ENCODE results near the gene TMA16.

The TMA16 gene

GRCh38 chr4:163542275-163542674, 47.8 kb downstream of the TMA16 start:
- Histone ChIP-seq H3K4me3 (ENCODE audit: low read depth, low read length) (no peak overlapping the region), H3K36me3 (ENCODE audit: control insufficient read depth, insufficient read depth, low read length) (no peaks in the 10 kb centered on the region), H3K9ac (ENCODE audit: low read length) (no peak overlapping the region), H3K27me3 (ENCODE audit: control insufficient read depth, insufficient read depth, low read length) (no peaks in the 10 kb centered on the region), H3K27ac (ENCODE audit: low read depth, low read length) (no peak overlapping the region), H3K4me1 (ENCODE audit: control insufficient read depth, insufficient read depth, low read length) (0 out of 2 replicates have a peak, but pooled peaks cover 3% of the 10 kb centered on the region), H3K9me3 (ENCODE audit: control insufficient read depth, insufficient read depth, low read depth, low read length) (no peaks in the 10 kb centered on the region)

- Histone ChIP-seq H3K9me3 (ENCODE audit: control insufficient read depth, insufficient read depth, low read depth, low read length) (no peaks in the 10 kb centered on the region), H3K36me3 (ENCODE audit: control insufficient read depth, insufficient read depth, low read length) (no peaks in the 10 kb centered on the region), H3K27ac (ENCODE audit: low read depth, low read length) (no peak overlapping the region), H3K4me3 (ENCODE audit: low read depth, low read length) (0 out of 2 replicates have a peak overlapping the region, but pooled peaks have one; percentile 27), H3K4me1 (ENCODE audit: control insufficient read depth, insufficient read depth, low read length) (0 out of 2 replicates have a peak, but pooled peaks cover 3% of the 10 kb centered on the region), H3K9ac (ENCODE audit: low read length) (no peak overlapping the region), H3K27me3 (ENCODE audit: control insufficient read depth, insufficient read depth, low read length) (no peaks in the 10 kb centered on the region)
Observed at GRCh38 chr4:163544407-163545038, 50.0 kb downstream of the TMA16 start.

- no peak overlapping the region for H3K4me3 ChIP-seq (ENCODE audit: low read depth, low read length)
- 0 out of 2 replicates have a peak, but pooled peaks cover 3% of the 10 kb centered on the region for H3K4me1 ChIP-seq (ENCODE audit: control insufficient read depth, insufficient read depth, low read length)
- no peak overlapping the region for H3K27ac ChIP-seq (ENCODE audit: low read depth, low read length)
- no peaks in the 10 kb centered on the region for H3K27me3 ChIP-seq (ENCODE audit: control insufficient read depth, insufficient read depth, low read length)
- no peaks in the 10 kb centered on the region for H3K9me3 ChIP-seq (ENCODE audit: control insufficient read depth, insufficient read depth, low read depth, low read length)
- no peak overlapping the region for H3K9ac ChIP-seq (ENCODE audit: low read length)
- H3K36me3 ChIP-seq (ENCODE audit: control insufficient read depth, insufficient read depth, low read length): no peaks in the 10 kb centered on the region
Observed at GRCh38 chr4:163548481-163549243, 54.2 kb downstream of the TMA16 start.

GRCh38 chr4:163550869-163551267, 56.4 kb downstream of the TMA16 start:
- Histone ChIP-seq H3K27ac (ENCODE audit: low read depth, low read length) (no peak overlapping the region), H3K9ac (ENCODE audit: low read length) (no peak overlapping the region), H3K4me3 (ENCODE audit: low read depth, low read length) (peak overlapping the region; percentile 68; the same call in 1 of the 2 replicates), H3K9me3 (ENCODE audit: control insufficient read depth, insufficient read depth, low read depth, low read length) (no peaks in the 10 kb centered on the region), H3K4me1 (ENCODE audit: control insufficient read depth, insufficient read depth, low read length) (no peaks in the 10 kb centered on the region), H3K27me3 (ENCODE audit: control insufficient read depth, insufficient read depth, low read length) (no peaks in the 10 kb centered on the region), H3K36me3 (ENCODE audit: control insufficient read depth, insufficient read depth, low read length) (no peaks in the 10 kb centered on the region)

GRCh38 chr4:163553146-163553545, 58.7 kb downstream of the TMA16 start:
- no peaks in the 10 kb centered on the region for H3K27me3 ChIP-seq (ENCODE audit: control insufficient read depth, insufficient read depth, low read length)
- H3K4me1 ChIP-seq (ENCODE audit: control insufficient read depth, insufficient read depth, low read length): no peaks in the 10 kb centered on the region
- no peak overlapping the region for H3K4me3 ChIP-seq (ENCODE audit: low read depth, low read length)
- no peaks in the 10 kb centered on the region for H3K36me3 ChIP-seq (ENCODE audit: control insufficient read depth, insufficient read depth, low read length)
- no peaks in the 10 kb centered on the region for H3K9me3 ChIP-seq (ENCODE audit: control insufficient read depth, insufficient read depth, low read depth, low read length)
- no peak overlapping the region for H3K9ac ChIP-seq (ENCODE audit: low read length)
- H3K27ac ChIP-seq (ENCODE audit: low read depth, low read length): no peak overlapping the region

GRCh38 chr4:163554870-163555465, 60.5 kb downstream of the TMA16 start:
- Histone ChIP-seq H3K4me3 (ENCODE audit: low read depth, low read length) (no peak overlapping the region), H3K36me3 (ENCODE audit: control insufficient read depth, insufficient read depth, low read length) (no peaks in the 10 kb centered on the region), H3K9ac (ENCODE audit: low read length) (no peak overlapping the region), H3K9me3 (ENCODE audit: control insufficient read depth, insufficient read depth, low read depth, low read length) (no peaks in the 10 kb centered on the region), H3K27me3 (ENCODE audit: control insufficient read depth, insufficient read depth, low read length) (no peaks in the 10 kb centered on the region), H3K4me1 (ENCODE audit: control insufficient read depth, insufficient read depth, low read length) (no peaks in the 10 kb centered on the region), H3K27ac (ENCODE audit: low read depth, low read length) (no peak overlapping the region)

GRCh38 chr4:163556177-163556576, 61.7 kb downstream of the TMA16 start:
- Histone ChIP-seq H3K9me3 (ENCODE audit: control insufficient read depth, insufficient read depth, low read depth, low read length) (no peaks in the 10 kb centered on the region), H3K4me3 (ENCODE audit: low read depth, low read length) (no peak overlapping the region), H3K27ac (ENCODE audit: low read depth, low read length) (no peak overlapping the region), H3K36me3 (ENCODE audit: control insufficient read depth, insufficient read depth, low read length) (no peaks in the 10 kb centered on the region), H3K9ac (ENCODE audit: low read length) (no peak overlapping the region), H3K27me3 (ENCODE audit: control insufficient read depth, insufficient read depth, low read length) (no peaks in the 10 kb centered on the region), H3K4me1 (ENCODE audit: control insufficient read depth, insufficient read depth, low read length) (no peaks in the 10 kb centered on the region)

- H3K27ac ChIP-seq (ENCODE audit: low read depth, low read length): no peak overlapping the region
- no peaks in the 10 kb centered on the region for H3K27me3 ChIP-seq (ENCODE audit: control insufficient read depth, insufficient read depth, low read length)
- no peak overlapping the region for H3K9ac ChIP-seq (ENCODE audit: low read length)
- H3K4me1 ChIP-seq (ENCODE audit: control insufficient read depth, insufficient read depth, low read length): no peaks in the 10 kb centered on the region
- no peaks in the 10 kb centered on the region for H3K36me3 ChIP-seq (ENCODE audit: control insufficient read depth, insufficient read depth, low read length)
- H3K4me3 ChIP-seq (ENCODE audit: low read depth, low read length): no peak overlapping the region
- no peaks in the 10 kb centered on the region for H3K9me3 ChIP-seq (ENCODE audit: control insufficient read depth, insufficient read depth, low read depth, low read length)
Observed at GRCh38 chr4:163556650-163557391, 62.3 kb downstream of the TMA16 start.

- Histone ChIP-seq H3K9ac (ENCODE audit: low read length) (no peak overlapping the region), H3K27ac (ENCODE audit: low read depth, low read length) (no peak overlapping the region), H3K4me3 (ENCODE audit: low read depth, low read length) (no peak overlapping the region), H3K4me1 (ENCODE audit: control insufficient read depth, insufficient read depth, low read length) (no peaks in the 10 kb centered on the region), H3K27me3 (ENCODE audit: control insufficient read depth, insufficient read depth, low read length) (no peaks in the 10 kb centered on the region), H3K36me3 (ENCODE audit: control insufficient read depth, insufficient read depth, low read length) (no peaks in the 10 kb centered on the region), H3K9me3 (ENCODE audit: control insufficient read depth, insufficient read depth, low read depth, low read length) (no peaks in the 10 kb centered on the region)
Observed at GRCh38 chr4:163558539-163559044, 64.1 kb downstream of the TMA16 start.

- H3K27me3 ChIP-seq (ENCODE audit: control insufficient read depth, insufficient read depth, low read length): no peaks in the 10 kb centered on the region
- H3K27ac ChIP-seq (ENCODE audit: low read depth, low read length): no peak overlapping the region
- H3K9ac ChIP-seq (ENCODE audit: low read length): no peak overlapping the region
Observed at GRCh38 chr4:163562496-163562895, 68.0 kb downstream of the TMA16 start.

More at GRCh38 chr4:163562496-163562895, 68.0 kb downstream of the TMA16 start:
- Histone ChIP-seq H3K4me1 (ENCODE audit: control insufficient read depth, insufficient read depth, low read length) (peaks cover 16% of the 10 kb centered on the region), H3K4me3 (ENCODE audit: low read depth, low read length) (no peak overlapping the region), H3K9me3 (ENCODE audit: control insufficient read depth, insufficient read depth, low read depth, low read length) (no peaks in the 10 kb centered on the region), H3K36me3 (ENCODE audit: control insufficient read depth, insufficient read depth, low read length) (no peaks in the 10 kb centered on the region)
